Measurements from ENCODE around the gene TTC33.
"Not testable (repeated sequence)": the region's sequence is repeated elsewhere in the genome, so short reads cannot be mapped to it uniquely, and the experiment has no call there.

TTC33 gene

DNA sequence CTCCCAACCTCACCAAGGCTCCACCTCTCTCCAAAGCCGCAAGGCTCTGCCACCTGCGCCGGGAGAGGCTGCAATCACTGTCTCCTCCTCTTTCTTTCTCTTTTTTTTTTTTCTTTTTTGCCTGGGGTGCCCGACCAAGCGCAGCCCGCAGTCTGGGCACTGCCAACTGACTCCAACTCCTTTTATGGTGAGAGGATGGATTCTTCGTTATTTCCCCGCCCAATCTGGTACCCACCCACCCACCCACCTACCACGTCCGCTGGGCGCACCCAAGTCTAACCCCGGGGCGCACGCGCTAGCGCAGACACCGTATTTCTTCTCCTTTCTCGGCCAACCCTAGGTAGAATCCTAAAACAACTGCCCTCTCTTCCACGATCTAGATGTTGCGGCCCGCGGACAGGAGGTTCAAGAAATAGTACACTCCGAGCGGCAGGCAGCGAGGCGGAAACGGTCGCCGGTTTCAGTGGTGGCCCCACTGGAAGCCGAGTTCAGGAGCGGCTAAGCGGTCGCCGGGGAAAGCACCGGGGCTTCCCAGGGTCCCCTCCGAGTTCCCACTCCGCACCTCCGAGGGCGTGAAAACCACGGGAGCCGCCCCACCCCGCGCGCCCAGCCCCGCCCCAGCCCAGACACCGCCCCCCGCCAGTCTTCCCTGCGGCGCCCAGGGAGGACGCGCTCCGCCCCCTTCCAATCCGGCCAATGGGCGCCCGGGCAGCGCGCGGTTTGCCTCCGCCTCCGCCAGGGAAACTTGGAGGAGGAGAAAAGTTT lies 76.4 kb downstream of the TTC33 start:
- peak in 12 of 14 donors; percentile 36 to 82 (median 71) for DNase-seq

DNA sequence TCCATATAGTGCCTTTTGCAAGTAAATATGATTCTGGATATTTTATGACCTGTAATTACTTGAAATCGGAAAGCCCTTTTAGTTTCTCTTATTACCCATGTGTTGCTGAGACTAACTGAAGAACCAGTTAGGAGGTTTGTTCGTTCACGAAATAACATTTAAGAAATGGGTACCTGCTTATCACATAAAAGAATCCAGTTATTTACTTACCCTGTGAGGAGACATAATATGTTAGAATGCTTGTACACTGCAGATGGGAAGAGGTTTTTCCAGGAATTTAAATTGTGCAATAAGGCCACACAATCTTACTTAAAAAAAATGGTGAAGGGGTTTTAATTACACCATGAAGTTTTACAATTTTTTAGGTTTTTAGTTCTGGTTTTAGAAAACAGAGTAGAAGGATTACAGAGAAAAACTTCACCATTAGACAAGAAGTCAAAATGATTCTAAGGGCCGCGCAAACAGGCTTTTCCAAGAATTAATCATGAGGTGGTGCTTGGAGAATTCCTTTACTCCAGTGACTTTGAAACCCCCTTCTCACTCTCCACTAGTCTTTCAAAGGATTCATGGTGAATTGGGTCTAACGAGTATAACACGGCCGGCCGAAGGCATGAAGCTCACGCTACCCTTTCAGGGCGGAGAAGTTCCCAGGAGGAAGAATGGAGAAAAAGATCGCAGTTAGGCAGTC lies 77.2 kb downstream of the TTC33 start:
- no peak for DNase-seq

DNA sequence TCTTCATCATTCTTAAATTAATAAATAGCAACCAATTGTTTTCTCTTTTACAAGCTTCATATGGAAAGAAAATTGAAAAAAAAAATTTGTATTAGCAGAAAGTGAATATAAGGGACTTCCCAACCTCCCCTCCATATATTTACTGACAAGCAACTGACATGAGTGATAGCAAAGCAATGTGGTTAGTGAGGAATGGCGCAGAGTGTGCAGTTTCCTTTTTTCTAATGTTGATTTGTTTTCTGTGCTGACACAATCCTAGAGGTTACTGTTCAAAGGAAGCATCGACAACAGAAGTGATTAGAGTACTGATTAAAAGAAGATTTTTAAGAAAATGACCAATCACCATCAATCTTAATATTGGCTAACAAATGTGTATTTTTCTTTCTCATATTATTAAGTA lies 77.7 kb downstream of the TTC33 start:
- DNase-seq = no peak

DNA sequence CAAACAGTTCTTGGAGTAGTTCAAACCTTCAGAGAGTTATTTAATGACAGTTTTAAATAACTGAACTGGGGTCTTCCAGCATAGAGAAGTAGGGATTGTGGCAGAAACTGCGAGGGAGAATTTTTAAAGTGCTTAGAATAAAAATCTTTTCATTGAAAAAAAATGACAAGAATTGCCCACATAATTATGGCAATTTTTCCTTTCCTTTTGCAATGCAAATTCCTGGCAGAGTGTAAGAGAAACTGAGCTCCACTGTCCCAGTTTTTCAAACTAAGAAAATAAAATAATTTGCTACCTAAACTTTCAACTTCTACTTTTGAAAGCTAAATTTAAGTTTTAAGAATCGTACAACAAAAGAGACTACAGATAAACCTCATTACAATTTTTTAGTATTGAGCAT lies 78.3 kb downstream of the TTC33 start:
- no peak for DNase-seq

DNA sequence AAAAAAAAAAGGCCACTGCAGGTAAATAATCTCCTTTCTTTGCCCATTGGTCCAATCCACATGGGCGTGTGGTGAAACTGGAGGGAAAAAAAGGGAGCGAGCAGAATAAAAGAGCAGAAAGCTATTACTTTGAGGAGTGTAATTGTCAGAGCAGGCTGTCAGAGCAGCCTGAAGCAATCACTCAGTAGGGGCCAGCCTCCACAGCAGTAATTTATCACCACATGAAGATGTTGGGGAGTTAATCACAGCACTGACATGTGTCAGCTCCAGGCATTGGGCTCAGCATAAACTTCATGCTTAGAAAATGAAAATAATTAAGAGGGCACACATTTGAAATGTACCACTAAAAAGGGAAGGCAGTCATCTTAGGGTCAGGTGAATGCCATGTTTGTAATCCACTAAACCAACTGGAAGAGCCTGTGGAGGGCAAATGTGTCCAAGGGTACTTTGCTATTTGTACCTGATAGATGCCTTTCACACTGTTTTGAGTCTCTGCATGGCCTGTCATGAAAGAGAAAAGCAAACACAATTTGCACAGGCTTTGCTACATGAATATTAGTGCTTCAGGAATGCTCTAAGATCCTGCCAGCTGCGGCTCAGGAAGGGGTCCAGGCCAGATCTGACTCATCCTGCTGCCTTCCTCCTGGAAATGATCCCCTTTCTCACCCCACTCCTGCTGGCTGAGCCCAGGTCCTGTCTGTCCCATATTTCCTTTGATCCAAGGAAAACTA lies 79.0 kb downstream of the TTC33 start:
- no peak for DNase-seq

DNA sequence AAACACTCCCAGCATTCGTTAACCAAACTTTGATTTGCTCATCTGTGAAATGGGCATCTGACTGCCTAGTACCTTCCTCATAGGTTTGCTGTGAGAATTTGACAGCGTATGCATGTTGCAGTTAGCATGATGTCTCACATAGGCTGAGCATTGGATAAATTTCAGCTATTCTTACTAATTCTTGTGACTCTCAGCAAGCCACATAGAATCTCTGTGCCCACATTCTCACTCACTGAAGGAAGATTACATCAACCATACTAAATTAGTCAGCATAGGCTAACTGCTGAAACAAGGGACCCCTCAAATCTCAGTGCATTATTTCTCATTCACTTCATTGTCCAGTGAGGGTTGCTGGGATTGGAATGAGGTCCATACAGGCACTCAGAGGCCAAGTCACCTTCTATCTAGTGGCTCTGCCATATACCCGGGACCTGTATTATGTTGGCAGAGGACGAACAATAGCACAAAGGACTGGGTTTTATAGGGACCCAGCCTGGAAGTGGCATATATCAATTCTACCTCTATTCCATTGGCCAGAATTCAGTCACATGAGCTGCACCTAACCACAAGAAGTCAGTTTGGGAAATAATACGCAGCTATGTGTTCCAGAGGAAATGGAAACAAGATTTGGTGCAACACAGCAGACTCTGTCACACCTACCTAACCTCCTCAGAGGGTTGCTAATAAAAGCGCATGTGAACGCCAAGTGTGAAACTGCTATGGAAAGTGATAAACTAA lies 80.2 kb downstream of the TTC33 start:
- no peak for DNase-seq

DNA sequence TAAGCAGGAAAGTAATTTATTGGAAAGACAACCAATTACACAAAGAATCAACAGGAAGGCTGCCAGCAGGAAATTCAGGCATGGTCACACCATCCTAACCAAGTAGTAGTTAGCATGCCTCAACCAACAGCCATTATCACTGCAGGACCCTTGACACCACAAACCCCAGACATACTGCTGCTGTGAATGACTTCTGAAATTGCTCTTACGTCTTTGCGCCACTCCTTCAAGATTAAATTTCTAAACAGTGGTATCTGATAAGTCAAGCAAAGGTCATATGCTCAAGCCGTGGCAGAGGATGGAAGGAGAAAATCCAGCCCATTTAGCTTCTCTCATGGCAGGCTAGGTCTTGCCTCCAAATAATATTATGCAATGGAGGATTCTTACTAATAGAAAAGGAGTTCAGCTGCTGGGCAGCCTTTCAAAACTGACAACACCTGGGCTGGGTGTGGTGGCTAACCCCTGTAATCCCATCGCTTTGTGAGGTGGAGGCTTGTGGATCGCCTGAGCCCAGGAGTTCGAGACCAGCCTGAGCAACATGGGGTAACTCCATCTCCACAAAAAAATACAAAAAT lies 81.0 kb downstream of the TTC33 start:
- no peak for DNase-seq

DNA sequence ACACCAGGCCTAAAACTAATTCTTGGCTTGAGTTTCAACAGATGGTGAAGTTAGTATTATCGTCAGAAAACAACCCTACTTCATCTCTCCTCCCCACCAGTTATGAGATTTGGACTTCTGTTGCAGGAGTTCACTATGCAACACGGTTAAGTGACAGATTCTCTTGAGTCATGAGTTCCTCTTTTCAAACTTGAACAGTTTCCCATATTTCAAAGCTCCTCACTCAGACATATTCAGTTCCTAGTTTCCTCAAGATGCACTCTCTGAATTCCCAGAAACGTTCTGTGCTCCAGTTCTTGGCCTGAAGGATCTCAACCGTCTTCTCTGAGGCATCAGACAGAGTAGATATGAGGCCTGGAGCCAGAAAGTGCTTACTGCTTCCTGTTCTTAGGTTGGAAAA lies 83.3 kb downstream of the TTC33 start:
- DNase-seq = no peak

DNA sequence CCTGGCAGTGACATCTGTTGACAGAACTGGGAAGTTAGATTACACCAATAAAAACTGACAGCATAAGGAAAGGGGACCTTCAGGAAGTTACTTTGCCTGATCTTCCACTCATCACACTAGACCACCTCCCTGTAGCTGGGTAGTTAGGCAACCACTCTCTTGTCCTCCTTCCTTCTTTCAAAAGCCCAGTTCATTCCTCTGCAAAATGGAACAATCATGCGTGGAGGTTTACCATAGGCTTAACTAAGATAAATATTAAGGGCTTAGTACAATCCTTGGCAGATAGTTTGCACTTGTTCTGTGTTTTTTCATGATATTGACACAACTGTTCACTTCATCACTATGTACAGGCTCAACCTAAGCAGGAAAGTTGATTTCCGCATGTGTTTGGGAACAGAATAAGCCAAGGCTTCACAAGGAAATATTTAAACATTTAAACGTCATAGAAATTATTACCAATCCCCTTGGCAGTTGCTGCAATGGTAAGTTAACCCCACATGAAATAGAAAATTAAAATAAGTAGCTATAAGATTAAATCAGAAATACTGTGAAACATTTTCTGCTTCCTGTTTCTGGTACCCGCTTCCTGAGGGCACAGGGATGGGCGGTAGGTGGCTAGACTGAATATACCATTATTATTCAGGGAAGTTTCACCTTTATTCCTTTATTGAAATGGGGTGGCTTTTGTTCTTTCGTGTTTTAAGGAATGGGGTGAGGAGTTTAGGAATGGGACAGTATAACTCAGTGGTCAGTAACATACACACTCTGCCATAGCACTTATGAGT lies 86.0 kb downstream of the TTC33 start:
- no peak for DNase-seq

DNA sequence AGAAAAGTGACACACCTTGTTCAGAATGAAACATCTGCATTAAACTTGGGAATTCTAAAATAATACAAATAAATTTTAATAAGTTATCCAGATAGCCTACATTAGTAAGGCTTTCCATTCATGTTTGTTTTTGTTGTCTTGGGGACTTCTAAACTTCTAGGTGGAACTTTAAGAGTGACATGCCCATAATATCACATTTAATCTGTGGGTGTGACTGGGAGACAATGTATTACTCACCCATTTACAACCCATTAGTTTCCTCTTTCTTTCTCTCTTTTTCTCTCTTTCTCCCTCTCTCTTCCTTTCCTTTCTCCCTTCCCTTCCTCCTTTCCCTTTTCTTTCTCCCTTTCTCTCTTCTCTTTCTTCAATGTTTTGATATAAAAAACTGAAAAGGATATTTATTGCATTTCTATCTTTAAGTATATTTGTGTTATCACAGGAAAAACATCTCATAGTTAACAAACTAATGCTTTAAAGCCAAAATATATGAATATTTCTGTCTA lies 88.5 kb downstream of the TTC33 start:
- no peak for DNase-seq

DNA sequence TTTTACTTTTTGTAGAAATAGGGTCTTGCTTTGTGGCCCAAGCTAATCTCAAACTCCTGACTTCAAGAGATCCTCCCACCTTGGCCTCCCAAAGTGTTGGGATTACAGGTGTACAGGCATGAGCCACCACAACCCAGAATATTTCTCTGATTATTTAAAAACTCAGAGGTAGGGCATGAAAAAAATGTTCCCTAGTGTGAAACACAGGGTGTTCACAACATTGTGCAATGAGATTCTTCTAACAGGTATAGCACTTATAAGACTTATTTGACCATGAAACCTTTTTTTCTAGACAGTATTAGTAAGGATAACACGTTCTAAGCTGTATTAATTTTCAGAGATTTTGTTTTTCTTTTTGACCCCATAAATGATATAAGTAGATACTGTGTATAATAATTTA lies 89.1 kb downstream of the TTC33 start:
- no peak for DNase-seq

DNA sequence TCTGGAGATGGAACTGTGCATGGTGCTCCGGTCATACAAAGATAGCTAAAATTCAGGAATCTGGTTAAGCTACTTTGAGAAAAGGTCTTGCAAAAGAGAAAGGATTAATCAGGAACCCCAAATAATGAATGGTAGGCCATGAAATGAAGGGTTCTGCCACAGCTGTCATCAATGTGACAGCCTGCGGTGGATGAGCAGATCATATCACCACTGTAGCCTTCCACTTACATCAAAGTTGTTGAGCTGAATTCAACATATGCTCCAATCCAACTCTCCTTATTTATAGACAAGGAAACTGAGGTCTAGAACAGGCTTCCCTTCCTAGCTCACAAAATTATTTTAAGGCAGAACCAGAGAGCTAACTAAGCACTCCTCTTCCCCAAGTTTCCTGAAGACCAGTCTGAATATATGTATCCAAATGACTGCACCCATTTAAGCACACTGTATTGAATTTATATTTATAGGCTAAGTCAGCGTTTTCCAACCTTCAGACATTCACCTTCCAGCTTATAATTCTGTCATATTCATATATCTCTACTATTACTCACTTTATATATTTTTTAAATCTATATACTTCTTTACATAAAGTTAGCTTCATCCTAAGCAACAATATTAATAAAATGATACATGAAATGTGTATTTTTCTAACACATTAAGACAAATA lies 90.0 kb downstream of the TTC33 start:
- no peak for DNase-seq

DNA sequence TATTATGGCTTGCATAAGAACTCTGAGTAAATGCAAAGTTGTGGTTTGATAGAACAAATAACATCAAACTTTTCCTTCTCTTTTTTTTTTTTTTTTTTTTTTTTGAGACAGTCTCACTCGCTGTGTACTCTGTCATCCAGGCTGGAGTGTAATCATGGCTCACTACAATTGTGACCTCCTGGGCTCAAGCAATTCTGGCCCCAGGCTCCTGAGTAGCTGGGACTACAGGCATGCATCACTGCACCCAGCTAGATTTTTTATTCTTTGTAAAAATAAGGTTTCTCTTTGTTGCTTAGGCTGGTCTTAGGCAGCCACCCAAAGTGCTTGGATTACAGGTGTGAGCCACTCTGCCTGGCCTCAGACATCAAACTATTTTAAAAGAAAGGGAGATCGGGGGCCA lies 95.0 kb downstream of the TTC33 start:
- no peak for DNase-seq

DNA sequence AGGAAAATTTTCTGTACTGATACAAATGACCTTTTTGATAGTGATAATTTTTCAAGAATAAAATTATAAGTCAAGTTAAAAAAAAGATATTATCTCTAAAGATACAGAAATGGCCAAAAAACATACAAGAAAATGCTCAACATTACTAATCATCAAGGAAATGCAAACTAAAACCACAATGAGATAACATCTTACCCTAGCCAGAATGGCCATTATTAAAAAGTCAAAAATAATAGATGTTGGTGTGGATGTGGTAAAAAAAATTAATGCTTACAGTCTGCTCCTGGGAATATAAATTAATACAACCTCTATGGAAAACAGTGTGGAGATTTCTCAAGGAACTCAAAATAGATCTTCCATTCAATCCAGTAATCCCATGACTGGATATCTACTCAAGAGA lies 99.0 kb downstream of the TTC33 start:
- DNase-seq = no peak

DNA sequence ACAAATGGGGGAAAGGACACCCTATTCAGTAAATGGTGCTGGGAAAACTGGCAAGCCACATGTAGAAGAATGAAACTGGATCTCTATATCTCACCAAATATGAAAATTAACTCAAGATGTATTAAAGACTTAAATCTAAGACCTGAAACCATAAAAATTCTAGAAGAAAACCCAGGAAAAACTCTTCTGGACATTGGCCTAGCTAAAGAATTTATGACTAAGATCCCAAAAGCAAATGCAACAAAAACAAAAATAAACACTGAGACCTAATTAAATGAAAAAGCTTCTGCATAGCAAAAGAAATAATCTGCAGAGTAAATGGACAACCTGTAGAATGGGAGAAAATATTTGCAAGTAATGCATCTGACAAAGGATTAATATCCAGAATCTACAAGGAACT lies 99.7 kb downstream of the TTC33 start:
- DNase-seq = not testable (repeated sequence)

DNA sequence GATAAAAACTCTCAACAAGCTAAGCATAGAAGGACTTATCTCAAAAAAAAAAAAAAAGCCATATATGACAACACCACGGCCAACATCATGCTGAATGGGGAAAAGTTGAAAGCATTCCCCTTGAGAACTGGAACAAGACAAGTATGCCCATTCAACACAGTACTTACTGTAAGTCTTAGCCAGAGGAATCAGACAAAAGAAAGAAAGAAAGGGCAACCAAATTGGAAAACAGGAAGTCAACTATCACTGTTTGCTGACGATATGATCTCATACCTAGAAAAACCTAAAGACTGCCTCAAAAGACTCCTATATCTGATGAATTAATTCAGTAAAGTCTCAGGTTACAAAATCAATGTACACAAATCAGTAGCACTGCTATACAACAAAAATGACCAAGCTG lies 100.6 kb downstream of the TTC33 start:
- no peak for DNase-seq

DNA sequence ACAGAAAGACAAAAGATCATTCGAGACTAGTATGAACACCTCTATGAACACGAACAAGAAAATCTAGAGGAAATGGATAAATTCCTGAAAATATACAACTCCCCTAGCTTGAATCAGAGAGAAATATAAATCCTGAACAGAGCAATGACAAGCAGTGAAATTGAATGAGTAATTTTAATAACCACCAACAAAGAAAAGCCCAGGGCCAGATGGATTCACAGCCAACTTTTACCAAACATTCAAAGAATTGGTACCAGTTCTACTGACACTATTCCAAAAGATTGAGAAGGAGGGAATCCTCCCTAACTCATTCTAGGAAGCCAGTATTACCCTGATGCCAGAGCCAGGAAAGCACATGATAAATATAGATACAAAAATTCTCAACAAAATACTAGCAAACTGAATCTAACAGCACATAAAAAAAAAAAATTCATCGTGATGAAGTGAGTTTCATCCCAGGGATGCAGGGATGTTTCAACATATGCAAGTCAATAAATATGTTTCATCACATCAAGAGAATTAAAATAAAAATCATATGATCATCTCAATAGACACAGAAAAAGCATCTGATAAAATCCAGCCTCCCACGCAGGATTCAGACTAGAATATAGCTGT lies 101.3 kb downstream of the TTC33 start:
- DNase-seq = no peak

DNA sequence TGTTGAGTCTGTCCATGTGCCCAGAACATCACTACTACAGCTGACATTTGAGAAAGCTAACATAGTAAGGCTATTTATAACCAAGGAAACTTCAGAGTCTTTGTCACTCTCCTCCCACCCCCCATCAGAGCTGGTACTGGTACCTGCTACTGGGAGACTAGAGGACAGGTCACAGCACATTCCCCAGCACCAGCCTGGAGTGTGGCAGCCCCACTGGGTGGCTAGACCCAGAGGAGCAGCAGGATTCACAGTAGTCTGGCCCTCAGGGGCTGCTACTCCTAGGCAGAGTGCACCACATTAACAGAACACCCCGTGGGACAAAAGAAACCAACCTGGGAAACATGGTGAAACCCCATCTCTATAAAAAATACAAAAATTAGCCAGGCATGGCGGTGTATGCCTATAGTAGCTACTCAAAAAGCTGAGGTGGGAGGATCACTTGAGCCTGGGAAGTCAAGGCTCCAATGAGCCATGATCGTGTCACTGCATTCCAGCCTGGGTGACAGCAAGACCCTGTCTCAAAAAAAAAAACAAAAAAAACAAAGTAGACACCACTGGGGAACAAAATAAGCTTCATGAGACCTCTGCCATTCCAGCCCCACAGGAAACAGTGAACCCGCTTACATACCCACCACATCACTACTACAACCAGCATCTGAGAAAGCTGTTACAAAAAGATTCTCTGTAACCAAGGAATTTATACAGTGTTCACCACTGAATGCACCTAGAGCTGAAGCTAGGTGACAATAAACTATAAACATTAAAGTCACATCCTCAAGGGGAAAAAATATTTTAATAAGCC lies 102.3 kb downstream of the TTC33 start:
- no peak for DNase-seq

DNA sequence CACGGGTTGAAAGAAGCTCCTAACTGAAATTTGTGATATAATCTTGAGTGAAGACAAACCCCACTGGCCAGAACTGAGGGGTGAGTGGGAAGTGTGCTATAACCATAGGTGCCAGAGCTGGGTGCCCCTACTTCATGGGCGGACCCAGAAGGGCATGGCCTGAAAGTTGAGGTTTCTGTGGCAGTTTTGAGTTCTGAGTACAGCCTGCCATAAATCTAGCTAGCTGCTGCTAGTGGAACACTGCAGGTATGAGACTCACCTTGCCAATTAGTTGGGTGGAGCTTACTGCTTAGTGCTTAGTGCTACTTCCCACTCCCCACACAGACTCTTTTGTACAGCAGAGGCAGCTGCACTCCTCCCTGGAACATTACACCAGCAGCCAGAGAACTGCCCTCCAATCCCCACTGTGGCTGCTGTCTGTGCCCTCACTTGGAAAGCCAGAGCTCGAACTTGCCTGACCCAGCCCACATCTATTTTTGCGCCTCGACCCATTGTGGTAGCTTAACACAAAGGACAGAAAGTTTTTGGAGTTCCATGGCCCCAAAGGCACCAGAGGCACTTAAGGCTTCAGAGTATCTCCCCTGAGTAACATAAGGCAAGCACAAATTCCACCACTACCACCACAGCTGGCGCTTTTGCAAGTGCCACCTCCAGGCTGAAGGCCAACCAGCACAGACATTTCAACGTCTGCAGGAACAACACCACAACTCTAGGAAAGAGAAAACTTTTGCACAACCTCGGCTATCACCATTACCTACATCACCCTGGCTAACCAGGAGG lies 103.1 kb downstream of the TTC33 start:
- DNase-seq = no peak

All from C1 segment of cervical spinal cord (tissue), 14 donors.